ENCODE results near the gene ADCY4. TPM values are rescaled to one million over a fixed set of nuclear protein-coding genes. Genes with fewer than 3 reads are reported as not detected.
A peak's percentile ranks its signal among the peaks of the same experiment; 100 is the strongest.

The ADCY4 gene
- total RNA-seq, 2 experiments from 2014 or later = 2.0 to 3.4 TPM

- POLR2A ChIA-PET = interaction anchor here (1.5 kb wide), 1 partner anchor 97 kb away, joined by 3 read pairs; the partner anchor contains the start of gene TINF2
- Histone ChIP-seq H3K27ac (ENCODE audit: low read depth, low read length, poor library complexity, severe bottlenecking) (no peak overlapping the region), H2AFZ (ENCODE audit: low read length) (no peak overlapping the region; the same call in 1 of the 2 replicates), H3K4me1 (ENCODE audit: insufficient read depth, low read length, poor library complexity, severe bottlenecking) (peaks cover 21% of the 10 kb centered on the region), H3K79me2 (ENCODE audit: insufficient read depth, low read depth, low read length) (no peaks in the 10 kb centered on the region), H3K9me3 (ENCODE audit: low read length) (no peaks in the 10 kb centered on the region), H3K36me3 (ENCODE audit: insufficient read depth, low read length) (no peaks in the 10 kb centered on the region), H3K4me3 (ENCODE audit: low read depth, low read length, poor library complexity, severe bottlenecking) (peak overlapping the region; percentile 71), H3K9me2 (ENCODE audit: insufficient read depth, low read length) (no peaks in the 10 kb centered on the region), H3K4me2 (ENCODE audit: low read length) (peak overlapping the region; percentile 75), H4K20me1 (ENCODE audit: insufficient read depth, low read length) (no peaks in the 10 kb centered on the region)
- intact Hi-C loops (cut with micrococcal nuclease; ENCODE audit: unreplicated experiment) = loop anchor here (10.0 kb wide), 1 partner anchor 336 kb away; no protein-coding TSS in a partner anchor
- no peak for DNase-seq (ENCODE audit: low spot score)
- no peak for TF ChIP-seq CTCF (conservative IDR thresholded peaks at IDR 0.05; ENCODE audit: low read length)
- TF ChIP-seq EZH2phosphoT487 (IDR thresholded peaks at IDR 0.05; ENCODE audit: borderline replicate concordance, low read depth, low read length) = no peak
- no TSS peak for BruUV-seq (replicated peaks)
- CTCF ChIA-PET (ENCODE audit: unreplicated experiment) = interaction anchor here (1.4 to 3.6 kb wide), 2 partner anchors 36 to 92 kb away, joined by 3 to 16 read pairs; no protein-coding TSS in a partner anchor
Observed at GRCh38 chr14:24338843-24339242, 4.0 kb upstream of the ADCY4 start.

GRCh38 chr14:24337824-24338175 is 2.9 kb upstream of the ADCY4 start:
- H4K20me1 ChIP-seq (ENCODE audit: insufficient read depth, low read length) = no peaks in the 10 kb centered on the region

More at GRCh38 chr14:24337824-24338175, 2.9 kb upstream of the ADCY4 start:
- TF ChIP-seq EZH2phosphoT487 (IDR thresholded peaks at IDR 0.05; ENCODE audit: borderline replicate concordance, low read depth, low read length) (no peak), CTCF (conservative IDR thresholded peaks at IDR 0.05; ENCODE audit: low read length) (no peak)
- Histone ChIP-seq H3K9me3 (ENCODE audit: low read length) (no peaks in the 10 kb centered on the region), H3K79me2 (ENCODE audit: insufficient read depth, low read depth, low read length) (no peaks in the 10 kb centered on the region), H3K9me2 (ENCODE audit: insufficient read depth, low read length) (no peaks in the 10 kb centered on the region), H3K4me3 (ENCODE audit: low read depth, low read length, poor library complexity, severe bottlenecking) (no peak overlapping the region), H3K4me2 (ENCODE audit: low read length) (no peak overlapping the region), H3K27ac (ENCODE audit: low read depth, low read length, poor library complexity, severe bottlenecking) (no peak overlapping the region), H2AFZ (ENCODE audit: low read length) (no peak overlapping the region), H3K36me3 (ENCODE audit: insufficient read depth, low read length) (no peaks in the 10 kb centered on the region), H3K4me1 (ENCODE audit: insufficient read depth, low read length, poor library complexity, severe bottlenecking) (peaks cover 30% of the 10 kb centered on the region)
- ChIA-PET POLR2A (no interaction called here), CTCF (ENCODE audit: unreplicated experiment) (interaction anchor here (3.6 kb wide), 1 partner anchor 94 kb away, joined by 16 read pairs; no protein-coding TSS in a partner anchor)
- no TSS peak for BruUV-seq (replicated peaks)
- intact Hi-C loops (cut with micrococcal nuclease; ENCODE audit: unreplicated experiment) = loop anchor here (10.0 kb wide), 1 partner anchor 337 kb away; no protein-coding TSS in a partner anchor
- no peak for DNase-seq (ENCODE audit: low spot score)
